ENCODE measurements around the gene CNMD.

GRCh38 chr13:52751196-52751595 lies 11.6 kb upstream of the CNMD start:
- TF ChIP-seq, protein P1, sequence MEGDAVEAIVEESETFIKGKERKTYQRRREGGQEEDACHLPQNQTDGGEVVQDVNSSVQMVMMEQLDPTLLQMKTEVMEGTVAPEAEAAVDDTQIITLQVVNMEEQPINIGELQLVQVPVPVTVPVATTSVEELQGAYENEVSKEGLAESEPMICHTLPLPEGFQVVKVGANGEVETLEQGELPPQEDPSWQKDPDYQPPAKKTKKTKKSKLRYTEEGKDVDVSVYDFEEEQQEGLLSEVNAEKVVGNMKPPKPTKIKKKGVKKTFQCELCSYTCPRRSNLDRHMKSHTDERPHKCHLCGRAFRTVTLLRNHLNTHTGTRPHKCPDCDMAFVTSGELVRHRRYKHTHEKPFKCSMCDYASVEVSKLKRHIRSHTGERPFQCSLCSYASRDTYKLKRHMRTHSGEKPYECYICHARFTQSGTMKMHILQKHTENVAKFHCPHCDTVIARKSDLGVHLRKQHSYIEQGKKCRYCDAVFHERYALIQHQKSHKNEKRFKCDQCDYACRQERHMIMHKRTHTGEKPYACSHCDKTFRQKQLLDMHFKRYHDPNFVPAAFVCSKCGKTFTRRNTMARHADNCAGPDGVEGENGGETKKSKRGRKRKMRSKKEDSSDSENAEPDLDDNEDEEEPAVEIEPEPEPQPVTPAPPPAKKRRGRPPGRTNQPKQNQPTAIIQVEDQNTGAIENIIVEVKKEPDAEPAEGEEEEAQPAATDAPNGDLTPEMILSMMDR (conservative IDR thresholded peaks at IDR 0.05; ENCODE audit: low read depth, low read length), result no peak
- TF ChIP-seq EZH2 (IDR thresholded peaks at IDR 0.05; ENCODE audit: borderline replicate concordance, low read depth, low read length, poor library complexity, severe bottlenecking), result no peak
